ENCODE results near the gene DLG1. TPM values are rescaled to one million over a fixed set of nuclear protein-coding genes. Genes with fewer than 3 reads are reported as not detected.
A peak's percentile ranks its signal among the peaks of the same experiment; 100 is the strongest.

The DLG1 gene
- total RNA-seq, 1 experiment from 2014 or later = 107 TPM

DNA sequence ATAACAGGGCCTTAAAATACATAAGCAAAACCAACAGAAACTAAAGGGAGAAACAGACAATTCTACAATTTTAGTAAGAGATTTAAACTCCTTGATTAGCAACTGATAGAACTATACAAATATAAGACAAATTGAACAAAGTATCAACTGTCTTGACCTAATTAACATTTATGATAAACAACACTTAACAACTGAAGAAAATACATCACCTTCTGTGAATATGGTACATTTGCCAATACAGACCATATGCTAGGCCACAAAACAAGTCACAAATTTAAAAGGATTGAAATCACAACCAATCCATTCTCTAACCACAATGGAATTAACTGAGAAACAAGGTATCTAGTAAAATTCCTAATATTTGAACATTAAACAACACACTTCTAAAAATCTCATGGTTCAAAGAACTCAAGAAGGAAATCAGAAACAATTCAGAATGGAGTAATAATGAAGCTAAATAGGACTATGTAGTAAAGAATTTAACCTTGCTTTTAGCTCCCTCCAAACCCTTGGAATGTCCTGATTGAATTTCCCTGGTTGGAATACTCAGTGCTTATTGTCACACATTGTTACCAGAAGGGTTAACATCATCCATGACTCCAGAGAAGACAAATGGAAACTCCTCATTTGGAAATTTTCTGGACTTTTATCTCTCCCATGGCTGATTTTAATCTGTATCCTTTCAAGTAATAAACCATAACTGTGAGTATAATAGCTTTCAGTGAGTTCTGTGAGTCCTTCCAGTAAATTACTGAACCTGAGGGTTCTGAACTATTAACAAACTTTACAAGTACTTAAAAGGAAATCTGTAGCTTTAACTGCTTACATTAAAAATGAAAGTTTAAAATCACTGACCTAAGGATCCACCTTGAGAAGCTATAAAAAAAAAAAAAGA lies 88.8 kb downstream of the DLG1 start:
- intact Hi-C loops (cut with micrococcal nuclease; ENCODE audit: unreplicated experiment) = no loop called here
- BruUV-seq (replicated peaks) = no TSS peak
- no peak overlapping the region for H3K27ac ChIP-seq (ENCODE audit: low read depth, low read length, poor library complexity, severe bottlenecking)
- CTCF ChIA-PET = no interaction called here
- POLR2A ChIA-PET (ENCODE audit: low non-redundant PET) = no interaction called here
- no peak for TF ChIP-seq CTCF (conservative IDR thresholded peaks at IDR 0.05; ENCODE audit: low read depth, low read length)
- no peak for TF ChIP-seq EZH2 (IDR thresholded peaks at IDR 0.05; ENCODE audit: borderline replicate concordance, low read depth, low read length, poor library complexity, severe bottlenecking)
- no peaks in the 10 kb centered on the region for H3K9me3 ChIP-seq (ENCODE audit: low read depth, low read length, poor library complexity, severe bottlenecking)
- no peak for DNase-seq (ENCODE audit: low spot score)
- H3K27me3 ChIP-seq (replicated peaks; ENCODE audit: insufficient read depth, low read depth, low read length, poor library complexity) = no peaks in the 10 kb centered on the region
- H3K4me3 ChIP-seq (ENCODE audit: low read depth, low read length, poor library complexity, severe bottlenecking) = no peak overlapping the region
- no peaks in the 10 kb centered on the region for H3K36me3 ChIP-seq (ENCODE audit: insufficient read depth, low read length, poor library complexity, severe bottlenecking)
- H3K4me1 ChIP-seq (ENCODE audit: insufficient read depth, low read length, poor library complexity, severe bottlenecking) = peaks cover 20% of the 10 kb centered on the region

DNA sequence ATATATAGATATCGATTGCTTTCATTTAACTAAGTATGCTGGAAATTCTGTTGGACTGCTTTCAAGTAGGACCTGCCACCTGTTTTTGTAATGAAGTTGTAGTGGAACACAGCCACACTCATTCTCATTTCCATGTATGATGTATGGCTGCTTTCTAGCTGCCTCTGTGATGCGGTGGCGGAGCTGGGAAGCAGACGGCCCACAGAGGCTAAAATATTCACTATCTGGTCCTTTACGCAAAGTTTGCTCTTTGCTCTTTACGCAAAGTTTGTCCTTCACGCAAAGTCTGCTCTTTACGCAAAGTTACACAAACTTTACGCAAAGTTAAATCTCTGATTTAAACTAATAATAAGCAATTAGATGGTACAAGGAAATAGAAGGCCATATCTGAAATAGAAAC lies 91.5 kb downstream of the DLG1 start:
- Histone ChIP-seq H3K36me3 (ENCODE audit: insufficient read depth, low read length, poor library complexity, severe bottlenecking) (no peaks in the 10 kb centered on the region), H3K9me3 (ENCODE audit: low read depth, low read length, poor library complexity, severe bottlenecking) (no peaks in the 10 kb centered on the region), H3K4me1 (ENCODE audit: insufficient read depth, low read length, poor library complexity, severe bottlenecking) (peaks cover 20% of the 10 kb centered on the region), H3K27ac (ENCODE audit: low read depth, low read length, poor library complexity, severe bottlenecking) (no peak overlapping the region), H3K27me3 (replicated peaks; ENCODE audit: insufficient read depth, low read depth, low read length, poor library complexity) (no peaks in the 10 kb centered on the region), H3K4me3 (ENCODE audit: low read depth, low read length, poor library complexity, severe bottlenecking) (no peak overlapping the region)
- intact Hi-C loops (cut with micrococcal nuclease; ENCODE audit: unreplicated experiment) = no loop called here
- POLR2A ChIA-PET (ENCODE audit: low non-redundant PET) = no interaction called here
- TF ChIP-seq EZH2 (IDR thresholded peaks at IDR 0.05; ENCODE audit: borderline replicate concordance, low read depth, low read length, poor library complexity, severe bottlenecking) (no peak), CTCF (conservative IDR thresholded peaks at IDR 0.05; ENCODE audit: low read depth, low read length) (no peak)
- DNase-seq (ENCODE audit: low spot score) = no peak
- no TSS peak for BruUV-seq (replicated peaks)
- CTCF ChIA-PET = no interaction called here

DNA sequence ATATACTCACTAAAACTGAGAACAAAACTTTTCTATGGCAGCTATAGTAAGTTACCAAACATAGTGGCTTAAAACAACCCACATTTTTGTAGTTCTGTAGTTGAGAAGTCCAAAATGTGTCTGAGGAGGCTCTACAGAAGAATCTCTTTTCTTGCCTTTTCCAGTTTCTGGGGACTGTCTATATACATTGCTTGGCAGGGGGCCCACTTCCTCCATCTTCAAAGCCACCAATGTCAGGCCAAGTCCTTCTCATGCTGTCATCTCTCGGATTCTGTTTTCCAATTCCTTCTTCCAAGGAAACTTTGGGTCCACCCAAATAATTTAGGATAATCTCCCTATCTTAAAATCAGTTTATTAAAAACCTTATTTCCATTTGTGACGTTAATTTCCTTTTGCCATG lies 92.7 kb downstream of the DLG1 start:
- ChIA-PET CTCF (no interaction called here), POLR2A (ENCODE audit: low non-redundant PET) (no interaction called here)
- BruUV-seq (replicated peaks) = no TSS peak
- Histone ChIP-seq H3K36me3 (ENCODE audit: insufficient read depth, low read length, poor library complexity, severe bottlenecking) (no peaks in the 10 kb centered on the region), H3K4me3 (ENCODE audit: low read depth, low read length, poor library complexity, severe bottlenecking) (no peak overlapping the region), H3K9me3 (ENCODE audit: low read depth, low read length, poor library complexity, severe bottlenecking) (no peaks in the 10 kb centered on the region), H3K4me1 (ENCODE audit: insufficient read depth, low read length, poor library complexity, severe bottlenecking) (peaks cover 20% of the 10 kb centered on the region), H3K27me3 (replicated peaks; ENCODE audit: insufficient read depth, low read depth, low read length, poor library complexity) (no peaks in the 10 kb centered on the region), H3K27ac (ENCODE audit: low read depth, low read length, poor library complexity, severe bottlenecking) (no peak overlapping the region)
- DNase-seq (ENCODE audit: low spot score) = peak; percentile 22
- no peak for TF ChIP-seq EZH2 (IDR thresholded peaks at IDR 0.05; ENCODE audit: borderline replicate concordance, low read depth, low read length, poor library complexity, severe bottlenecking)
- TF ChIP-seq CTCF (conservative IDR thresholded peaks at IDR 0.05; ENCODE audit: low read depth, low read length) = no peak
- intact Hi-C loops (cut with micrococcal nuclease; ENCODE audit: unreplicated experiment) = no loop called here
